Left ventricle myocardium inferior (tissue), 1 donor: ENCODE data around the gene FMO2. TPM values are rescaled to one million over a fixed set of nuclear protein-coding genes. Genes with fewer than 3 reads are reported as not detected.

Experiments used
- DNase-seq: peaks from one replicate; pipeline ENCODE4 v3.0.0-alpha.2; 2020
- H3K27ac ChIP-seq: fragments of 200-600 bp; replicated peaks from 2 replicates; pipeline ENCODE4 v1.8.0; 2021
- H3K27me3 ChIP-seq: fragments of 200-600 bp; 2 replicates; pipeline ENCODE4 v1.8.0; 2021; ENCODE audit warnings: low read depth
- H3K36me3 ChIP-seq: fragments of 200-600 bp; 2 replicates; pipeline ENCODE4 v1.8.0; 2021
- H3K4me1 ChIP-seq: fragments of 200-600 bp; 2 replicates; pipeline ENCODE4 v1.8.0; 2021
- H3K4me3 ChIP-seq: fragments of 200-600 bp; 2 replicates; pipeline ENCODE4 v1.8.0; 2021; ENCODE audit warnings: mild to moderate bottlenecking, moderate library complexity
- H3K9me3 ChIP-seq: fragments of 200-600 bp; replicated peaks from 2 replicates; pipeline ENCODE4 v1.8.0; 2021
- intact Hi-C: fragments of 100-400 bp; cut with micrococcal nuclease; formaldehyde crosslinking; loops from one replicate; pipeline ENCODE4 v1.11.0; 2022
- total RNA-seq: library from RNA; stranded (reverse); fragmentation: NEBNext Ultra II Directional; extraction: Animal tissue kit (Norgen Biotek cat#: 25700); gene quantifications from one replicate; pipeline ENCODE4 v1.2.1, GENCODE V29; 2021
- TF ChIP-seq, protein P1 (sequence below): fragments of 200-600 bp; IDR thresholded peaks from 2 replicates; pipeline ENCODE4 v1.8.0; 2021; ENCODE audit warnings: antibody characterized with exemption, mild to moderate bottlenecking, borderline replicate concordance
- donor health status: DM: no; HTN: yes; CAD: no; lungs with severe emphysema.

Gene FMO2
- total RNA-seq, 1 donor from 2014 or later = 49.7 TPM

DNA sequence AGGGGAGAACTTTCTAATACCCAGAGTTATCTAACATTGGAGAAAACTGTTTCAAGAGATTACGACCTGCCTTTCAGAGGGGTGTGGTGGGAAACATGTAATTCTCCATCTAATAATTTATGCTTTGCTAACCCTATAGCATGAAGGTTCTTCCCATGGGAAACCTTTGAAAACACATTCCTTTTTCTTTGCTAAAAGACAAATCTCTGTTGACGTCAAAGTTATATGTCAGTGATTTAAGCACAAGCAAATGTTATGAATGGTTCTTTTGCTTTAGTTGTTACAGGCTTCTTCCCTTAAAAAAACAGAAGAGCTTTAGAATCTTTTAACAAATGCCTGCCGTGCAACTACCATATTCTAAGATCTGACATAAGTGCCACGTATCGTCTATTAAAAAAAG is 19.2 kb downstream of the FMO2 start:
- TF ChIP-seq, protein P1, sequence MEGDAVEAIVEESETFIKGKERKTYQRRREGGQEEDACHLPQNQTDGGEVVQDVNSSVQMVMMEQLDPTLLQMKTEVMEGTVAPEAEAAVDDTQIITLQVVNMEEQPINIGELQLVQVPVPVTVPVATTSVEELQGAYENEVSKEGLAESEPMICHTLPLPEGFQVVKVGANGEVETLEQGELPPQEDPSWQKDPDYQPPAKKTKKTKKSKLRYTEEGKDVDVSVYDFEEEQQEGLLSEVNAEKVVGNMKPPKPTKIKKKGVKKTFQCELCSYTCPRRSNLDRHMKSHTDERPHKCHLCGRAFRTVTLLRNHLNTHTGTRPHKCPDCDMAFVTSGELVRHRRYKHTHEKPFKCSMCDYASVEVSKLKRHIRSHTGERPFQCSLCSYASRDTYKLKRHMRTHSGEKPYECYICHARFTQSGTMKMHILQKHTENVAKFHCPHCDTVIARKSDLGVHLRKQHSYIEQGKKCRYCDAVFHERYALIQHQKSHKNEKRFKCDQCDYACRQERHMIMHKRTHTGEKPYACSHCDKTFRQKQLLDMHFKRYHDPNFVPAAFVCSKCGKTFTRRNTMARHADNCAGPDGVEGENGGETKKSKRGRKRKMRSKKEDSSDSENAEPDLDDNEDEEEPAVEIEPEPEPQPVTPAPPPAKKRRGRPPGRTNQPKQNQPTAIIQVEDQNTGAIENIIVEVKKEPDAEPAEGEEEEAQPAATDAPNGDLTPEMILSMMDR = no peak
- no peak for DNase-seq
- intact Hi-C loops = no loop called here
- Histone ChIP-seq H3K27ac (no peak overlapping the region), H3K36me3 (peaks cover 91% of the 10 kb centered on the region), H3K27me3 (no peaks in the 10 kb centered on the region), H3K4me1 (peaks cover 20% of the 10 kb centered on the region), H3K9me3 (no peaks in the 10 kb centered on the region), H3K4me3 (no peak overlapping the region)

DNA sequence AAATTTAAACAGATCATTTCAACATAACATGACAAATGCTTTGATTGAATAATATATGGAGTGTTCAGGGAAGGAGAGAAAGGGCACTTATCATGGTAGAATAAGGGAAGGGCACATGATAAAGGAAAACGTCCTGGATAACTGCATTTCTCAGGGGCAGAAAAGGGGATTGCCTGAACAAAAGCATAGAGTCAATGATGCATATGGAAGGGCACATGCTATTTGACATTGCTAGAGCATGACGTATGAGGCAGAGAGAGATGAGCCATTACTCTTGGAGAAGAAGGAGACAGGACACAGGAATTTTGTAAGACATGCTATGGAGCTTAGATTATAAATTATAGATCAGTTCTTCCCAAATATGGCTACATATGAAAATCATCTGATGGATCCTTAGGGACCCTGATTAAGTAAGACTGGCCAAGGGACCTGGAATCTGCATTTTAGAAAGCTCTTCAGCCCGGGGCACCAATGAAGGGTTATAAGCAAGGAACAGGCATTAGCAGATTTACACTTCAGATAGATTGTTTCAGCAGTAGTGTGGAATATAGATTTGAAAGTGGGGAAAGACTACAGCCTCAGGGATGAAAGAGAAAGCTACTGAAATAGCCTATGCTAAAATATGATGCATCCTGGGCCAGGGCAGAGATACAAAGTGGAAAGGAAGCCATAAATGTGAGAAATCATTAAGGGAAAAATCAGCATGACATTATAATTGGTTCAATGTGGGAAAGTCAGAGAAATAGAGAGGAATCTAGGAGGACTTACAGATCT is 21.3 kb downstream of the FMO2 start:
- DNase-seq = no peak
- TF ChIP-seq, protein P1 = no peak
- Histone ChIP-seq H3K36me3 (peaks cover 70% of the 10 kb centered on the region), H3K9me3 (no peaks in the 10 kb centered on the region), H3K27ac (peak overlapping the region; percentile 71), H3K27me3 (no peaks in the 10 kb centered on the region), H3K4me1 (peaks cover 41% of the 10 kb centered on the region), H3K4me3 (no peak overlapping the region)
- intact Hi-C loops = no loop called here

DNA sequence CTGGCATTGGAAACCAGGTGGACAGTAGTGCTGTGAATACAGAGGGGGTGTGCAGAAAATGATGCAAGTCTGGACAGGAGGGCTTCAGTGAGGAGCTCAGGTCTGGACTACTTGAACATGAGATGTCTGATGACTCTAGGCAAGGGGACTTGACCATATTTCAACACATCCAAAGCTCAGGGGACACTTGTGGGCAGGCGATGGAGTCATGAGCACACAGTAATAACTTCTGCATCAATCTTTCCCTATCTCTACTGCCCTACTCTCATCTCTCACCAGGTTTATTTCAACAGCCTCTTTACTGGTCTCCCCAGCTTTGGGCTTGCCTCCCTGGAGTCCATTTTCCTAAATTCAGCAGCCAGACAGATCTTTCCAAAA is 21.9 kb downstream of the FMO2 start:
- H3K9me3 ChIP-seq = no peaks in the 10 kb centered on the region
- no peak for DNase-seq
- H3K27me3 ChIP-seq = no peaks in the 10 kb centered on the region
- H3K4me3 ChIP-seq = no peak overlapping the region
- TF ChIP-seq, protein P1 = no peak
- H3K36me3 ChIP-seq = peaks cover 64% of the 10 kb centered on the region
- intact Hi-C loops = no loop called here
- H3K4me1 ChIP-seq = peaks cover 41% of the 10 kb centered on the region
- H3K27ac ChIP-seq = peak overlapping the region; percentile 71

DNA sequence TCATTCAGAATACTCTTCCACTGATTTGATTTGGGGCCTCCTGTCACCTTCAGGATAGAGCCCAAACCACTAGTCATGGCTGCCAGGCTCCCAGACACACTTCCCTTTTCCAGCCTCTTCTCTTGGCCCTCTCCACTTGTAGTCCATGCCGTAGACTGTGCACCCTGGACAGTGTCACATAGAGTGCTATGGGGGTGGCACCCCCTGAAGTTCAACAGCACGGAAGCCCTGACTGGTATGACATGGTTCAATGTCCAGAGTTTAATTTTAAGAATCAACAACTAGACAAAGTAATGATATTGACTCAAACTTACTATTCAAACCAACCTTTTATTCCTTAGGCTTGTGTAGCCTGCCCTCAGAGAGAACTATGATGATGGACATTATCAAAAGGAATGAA is 22.3 kb downstream of the FMO2 start:
- Histone ChIP-seq H3K27ac (peak overlapping the region; percentile 71), H3K36me3 (peaks cover 60% of the 10 kb centered on the region), H3K27me3 (no peaks in the 10 kb centered on the region), H3K4me3 (no peak overlapping the region), H3K9me3 (no peaks in the 10 kb centered on the region), H3K4me1 (peaks cover 41% of the 10 kb centered on the region)
- TF ChIP-seq, protein P1 = no peak
- intact Hi-C loops = no loop called here
- no peak for DNase-seq

DNA sequence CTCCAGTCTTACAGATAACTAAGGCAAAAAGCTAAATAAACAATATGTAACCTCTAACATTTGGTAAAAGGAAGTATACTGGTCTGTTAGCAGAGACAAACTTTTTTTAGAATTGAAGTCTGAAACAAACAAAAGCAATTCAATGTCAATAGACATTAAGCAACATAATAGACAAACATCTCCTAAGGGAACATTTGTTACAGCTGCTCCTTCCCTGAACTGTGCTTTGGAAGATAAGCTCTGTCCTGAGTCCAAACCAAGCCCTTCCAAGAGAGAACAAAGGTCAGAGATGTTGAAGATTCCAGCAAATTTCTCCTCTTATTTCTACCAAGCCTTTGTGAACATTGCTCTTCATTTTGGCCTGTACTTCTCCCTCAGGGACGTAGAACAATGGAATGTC is 25.3 kb downstream of the FMO2 start:
- Histone ChIP-seq H3K27me3 (no peaks in the 10 kb centered on the region), H3K36me3 (peaks cover 37% of the 10 kb centered on the region), H3K27ac (peak overlapping the region; percentile 71), H3K9me3 (no peaks in the 10 kb centered on the region), H3K4me3 (no peak overlapping the region), H3K4me1 (peaks cover 47% of the 10 kb centered on the region)
- intact Hi-C loops = no loop called here
- TF ChIP-seq, protein P1 = no peak
- no peak for DNase-seq
